ENCODE data around the gene ZNF30.

The ZNF30 gene

GRCh38 chr19:34938886-34939285 lies 12.2 kb downstream of the ZNF30 start:
- H3K27ac ChIP-seq (replicated peaks), result no peak overlapping the region
- H3K27me3 ChIP-seq (ENCODE audit: insufficient read depth, poor library complexity, severe bottlenecking), result no peaks in the 10 kb centered on the region
- TF ChIP-seq SPI1 (IDR thresholded peaks at IDR 0.05; ENCODE audit: borderline replicate concordance, low read depth), result no peak
- TF ChIP-seq GABPA (IDR thresholded peaks at IDR 0.05; ENCODE audit: low read depth), result no peak
- TF ChIP-seq CTCF (IDR thresholded peaks at IDR 0.05; ENCODE audit: insufficient read depth, low read length), result no peak
- TF ChIP-seq REST (IDR thresholded peaks at IDR 0.05; ENCODE audit: insufficient replicate concordance, low read depth), result no peak
- TF ChIP-seq POLR2AphosphoS5 (IDR thresholded peaks at IDR 0.05; ENCODE audit: low read depth), result no peak
- DNase-seq (ENCODE audit: low read depth in 1 of 2, low spot score in 1 of 2), result no peak
- H3K4me3 ChIP-seq (replicated peaks; ENCODE audit: insufficient read depth, low read length), result no peak overlapping the region

- Histone ChIP-seq H3K27ac (replicated peaks) (no peak overlapping the region), H3K27me3 (ENCODE audit: insufficient read depth, poor library complexity, severe bottlenecking) (no peaks in the 10 kb centered on the region), H3K4me3 (replicated peaks; ENCODE audit: insufficient read depth, low read length) (no peak overlapping the region)
- no peak for DNase-seq (ENCODE audit: low read depth in 1 of 2, low spot score in 1 of 2)
- TF ChIP-seq POLR2AphosphoS5 (IDR thresholded peaks at IDR 0.05; ENCODE audit: low read depth) (no peak), CTCF (IDR thresholded peaks at IDR 0.05; ENCODE audit: insufficient read depth, low read length) (no peak), GABPA (IDR thresholded peaks at IDR 0.05; ENCODE audit: low read depth) (no peak), REST (IDR thresholded peaks at IDR 0.05; ENCODE audit: insufficient replicate concordance, low read depth) (no peak), SPI1 (IDR thresholded peaks at IDR 0.05; ENCODE audit: borderline replicate concordance, low read depth) (no peak)
Measured at GRCh38 chr19:34943861-34944573, 17.3 kb downstream of the ZNF30 start.

GRCh38 chr19:34953092-34953491 lies 26.4 kb downstream of the ZNF30 start:
- TF ChIP-seq REST (IDR thresholded peaks at IDR 0.05; ENCODE audit: insufficient replicate concordance, low read depth) (no peak), SPI1 (IDR thresholded peaks at IDR 0.05; ENCODE audit: borderline replicate concordance, low read depth) (no peak), POLR2AphosphoS5 (IDR thresholded peaks at IDR 0.05; ENCODE audit: low read depth) (no peak), CTCF (IDR thresholded peaks at IDR 0.05; ENCODE audit: insufficient read depth, low read length) (no peak), GABPA (IDR thresholded peaks at IDR 0.05; ENCODE audit: low read depth) (no peak)
- no peak for DNase-seq (ENCODE audit: low read depth in 1 of 2, low spot score in 1 of 2)
- Histone ChIP-seq H3K27me3 (ENCODE audit: insufficient read depth, poor library complexity, severe bottlenecking) (no peaks in the 10 kb centered on the region), H3K4me3 (replicated peaks; ENCODE audit: insufficient read depth, low read length) (no peak overlapping the region), H3K27ac (replicated peaks) (no peak overlapping the region)
